Keratinocyte (primary cell): ENCODE data around the gene PID1. TPM values are rescaled to one million over a fixed set of nuclear protein-coding genes. Genes with fewer than 3 reads are reported as not detected.

Experiments
- DNase-seq: peaks from one replicate; pipeline ENCODE4 v3.0.0-alpha.2; 2011; ENCODE audit warnings: low read depth, missing footprints, low spot score
- FAIRE-seq: peaks from 2 replicates; lab custom pipeline; 2011; peaks lifted over from hg19 to GRCh38; lab: Jason Lieb, UNC
- H2AFZ ChIP-seq: 2 replicates; pipeline ENCODE4 v1.6.0; 2012; ENCODE audit warnings: low read length, control low read depth, inconsistent platforms; ENCODE audit not compliant: control insufficient read depth
- H3K27ac ChIP-seq: 2 replicates; pipeline ENCODE4 v1.5.1; 2011; ENCODE audit warnings: low read length; ENCODE audit not compliant: control insufficient read depth, insufficient read depth
- H3K27me3 ChIP-seq: 3 replicates; pipeline ENCODE4 v1.6.0; 2011; ENCODE audit warnings: low read length; ENCODE audit not compliant: control insufficient read depth, insufficient read depth; ENCODE audit errors: extremely low read depth
- H3K36me3 ChIP-seq, 2 experiments: 2 replicates in 1 of 2; 3 replicates in 1 of 2; pipeline ENCODE4 v1.5.1; 2011; ENCODE audit warnings: low read length in 2 of 2, mild to moderate bottlenecking in 1 of 2; ENCODE audit not compliant: control insufficient read depth in 2 of 2, insufficient read depth in 2 of 2; ENCODE audit errors: extremely low read depth in 1 of 2
- H3K4me1 ChIP-seq: 3 replicates; pipeline ENCODE4 v1.5.1; 2011; ENCODE audit warnings: low read length; ENCODE audit not compliant: control insufficient read depth, insufficient read depth; ENCODE audit errors: extremely low read depth
- H3K4me2 ChIP-seq: 3 replicates; pipeline ENCODE4 v1.6.0; 2011; ENCODE audit warnings: low read depth, low read length; ENCODE audit not compliant: control insufficient read depth, insufficient read depth; ENCODE audit errors: extremely low read depth
- H3K4me3 ChIP-seq, 3 experiments: fragments of 200-600 bp in 1 of 3; sonication (generic) in 1 of 3; 2 replicates in 2 of 3; 3 replicates in 1 of 3; pipeline ENCODE4 v1.5.1; 2011 to 2016; ENCODE audit warnings: low read length in 3 of 3, mild to moderate bottlenecking in 3 of 3, control low read depth in 2 of 3, inconsistent platforms in 1 of 3, low read depth in 1 of 3, mixed read lengths in 1 of 3, mixed run types in 1 of 3, moderate library complexity in 1 of 3; ENCODE audit not compliant: control insufficient read depth in 2 of 3, insufficient read depth in 2 of 3; ENCODE audit errors: extremely low read depth in 1 of 3
- H3K79me2 ChIP-seq: 2 replicates; pipeline ENCODE4 v1.6.0; 2012; ENCODE audit warnings: low read length; ENCODE audit not compliant: control insufficient read depth, insufficient read depth
- H3K9ac ChIP-seq: 3 replicates; pipeline ENCODE4 v1.6.0; 2011; ENCODE audit warnings: low read length; ENCODE audit not compliant: control insufficient read depth, insufficient read depth; ENCODE audit errors: extremely low read depth
- H3K9me1 ChIP-seq: 3 replicates; pipeline ENCODE4 v1.6.0; 2011; ENCODE audit warnings: low read length; ENCODE audit not compliant: control insufficient read depth, insufficient read depth; ENCODE audit errors: extremely low read depth
- H3K9me3 ChIP-seq: 2 replicates; pipeline ENCODE4 v1.5.1; 2012; ENCODE audit warnings: low read depth, low read length; ENCODE audit not compliant: control insufficient read depth
- H4K20me1 ChIP-seq: 3 replicates; pipeline ENCODE4 v1.6.0; 2011; ENCODE audit warnings: low read length; ENCODE audit not compliant: control insufficient read depth, insufficient read depth; ENCODE audit errors: extremely low read depth
- CTCF ChIP-seq, 3 experiments: IDR thresholded peaks in 1 of 3; conservative IDR thresholded peaks in 1 of 3; optimal IDR thresholded peaks in 1 of 3; 2 replicates in 2 of 3; 3 replicates in 1 of 3; pipeline versions ENCODE3 to v1.5.1; 2011; ENCODE audit warnings: low read length in 3 of 3, mild to moderate bottlenecking in 3 of 3, moderate library complexity in 2 of 3, control low read depth in 1 of 3, inconsistent platforms in 1 of 3; ENCODE audit not compliant: insufficient read depth in 2 of 3; ENCODE audit errors: extremely low read depth in 1 of 3
- EZH2 ChIP-seq: IDR thresholded peaks from one replicate; pipeline ENCODE4 v1.6.1; 2012; ENCODE audit warnings: inconsistent platforms, mild to moderate bottlenecking, low read length, moderate library complexity
- dilution Hi-C: fragments of 300-500 bp; cut with MboI; formaldehyde crosslinking; loops from one replicate; pipeline ENCODE4 v1.7.0; 2020; ENCODE audit warnings: low sequenced_read_pairs; ENCODE audit not compliant: extremely low pct_ligation_motif_present
- polyA plus RNA-seq, 5 experiments: library from polyadenylated mRNA; depleted of rRNA in 3 of 5; stranded (reverse) in 3 of 5; stranded (forward) in 1 of 5; unstranded in 1 of 5; fragments of >200 nt; gene quantifications; 1 replicate in 1 of 5; 2 replicates in 3 of 5; 3 replicates in 1 of 5; pipeline versions ENCODE4 v1.2.1 to v1.2.3, GENCODE V29; 2011 to 2012; ENCODE audit warnings: missing spikeins in 2 of 5, low read depth in 1 of 5, low replicate concordance in 1 of 5

The PID1 gene
- polyA plus RNA-seq, 1 donor (not counting 4 experiments of a cell fraction or from before 2014, with no cell fraction given), result 5.4 TPM

GRCh38 chr2:229206548-229206947, 64.5 kb downstream of the PID1 start:
- no peak for FAIRE-seq

GRCh38 chr2:229205704-229206103, 65.4 kb downstream of the PID1 start:
- no peaks in the 10 kb centered on the region for H3K4me1 ChIP-seq
- H3K9me1 ChIP-seq, result no peaks in the 10 kb centered on the region
- FAIRE-seq, result no peak
- H3K36me3 ChIP-seq, result no peaks in the 10 kb centered on the region
- H3K4me3 ChIP-seq, result no peak overlapping the region
- no peak overlapping the region for H3K27ac ChIP-seq
- TF ChIP-seq EZH2 (no peak), CTCF (optimal IDR thresholded peaks at IDR 0.05 in 1 of 3, IDR thresholded peaks at IDR 0.05 in 1 of 3, conservative IDR thresholded peaks at IDR 0.05 in 1 of 3; ENCODE audit: extremely low read depth in 1 of 3, insufficient read depth in 2 of 3, low read length in 3 of 3) (no peak)
- H2AFZ ChIP-seq, result no peak overlapping the region
- H3K4me2 ChIP-seq, result no peak overlapping the region
- H3K9ac ChIP-seq, result no peak overlapping the region
- H3K27me3 ChIP-seq, result no peaks in the 10 kb centered on the region
- dilution Hi-C loops, result no loop called here
- no peaks in the 10 kb centered on the region for H4K20me1 ChIP-seq
- no peaks in the 10 kb centered on the region for H3K79me2 ChIP-seq
- H3K9me3 ChIP-seq, result no peaks in the 10 kb centered on the region
- DNase-seq, result no peak

More at GRCh38 chr2:229206548-229206947, 64.5 kb downstream of the PID1 start:
- Histone ChIP-seq H3K4me2 (no peak overlapping the region), H3K4me3 (no peak overlapping the region), H3K9me1 (no peaks in the 10 kb centered on the region), H3K4me1 (no peaks in the 10 kb centered on the region), H3K9me3 (no peaks in the 10 kb centered on the region), H3K27me3 (no peaks in the 10 kb centered on the region), H4K20me1 (no peaks in the 10 kb centered on the region), H3K36me3 (no peaks in the 10 kb centered on the region), H3K79me2 (no peaks in the 10 kb centered on the region), H2AFZ (no peak overlapping the region), H3K27ac (no peak overlapping the region), H3K9ac (no peak overlapping the region)
- dilution Hi-C loops, result no loop called here
- no peak for DNase-seq
- no peak for TF ChIP-seq CTCF (optimal IDR thresholded peaks at IDR 0.05 in 1 of 3, IDR thresholded peaks at IDR 0.05 in 1 of 3, conservative IDR thresholded peaks at IDR 0.05 in 1 of 3; ENCODE audit: extremely low read depth in 1 of 3, insufficient read depth in 2 of 3, low read length in 3 of 3)
